Smooth muscle cell (in vitro differentiated cells): ENCODE measurements around the gene GRIK5. TPM values are rescaled to one million over a fixed set of nuclear protein-coding genes. Genes with fewer than 3 reads are reported as not detected.

Experiments used
- DNase-seq: peaks from one replicate; lab custom pipeline; 2025; ENCODE audit not compliant: unreplicated experiment; lab: John Stamatoyannopoulos, UW
- H2AFZ ChIP-seq: fragments of 200-600 bp; sonication (generic); 2 replicates; pipeline ENCODE4 v1.6.0; 2016; ENCODE audit warnings: antibody characterized with exemption, low read depth, mild to moderate bottlenecking
- H3F3A ChIP-seq: fragments of 200-600 bp; sonication (generic); 2 replicates; pipeline ENCODE4 v1.6.0; 2017; ENCODE audit warnings: antibody characterized with exemption, low read depth
- H3K27ac ChIP-seq: fragments of 200-600 bp; sonication (generic); 2 replicates; pipeline ENCODE4 v1.5.1; 2016; ENCODE audit warnings: low read depth, mild to moderate bottlenecking
- H3K27me3 ChIP-seq: fragments of 200-600 bp; sonication (generic); 2 replicates; pipeline ENCODE4 v1.6.1; 2016; ENCODE audit warnings: low read depth, mild to moderate bottlenecking
- H3K36me3 ChIP-seq: fragments of 200-600 bp; sonication (generic); 2 replicates; pipeline ENCODE4 v1.5.1; 2016; ENCODE audit warnings: low read depth
- H3K4me1 ChIP-seq: fragments of 200-600 bp; sonication (generic); 2 replicates; pipeline ENCODE4 v1.5.1; 2016; ENCODE audit warnings: low read depth
- H3K4me2 ChIP-seq: fragments of 200-600 bp; sonication (generic); 2 replicates; pipeline ENCODE4 v1.6.0; 2016; ENCODE audit warnings: mild to moderate bottlenecking
- H3K4me3 ChIP-seq: fragments of 200-600 bp; sonication (generic); 2 replicates; pipeline ENCODE4 v1.5.1; 2016; ENCODE audit warnings: mild to moderate bottlenecking
- H3K79me2 ChIP-seq: fragments of 200-600 bp; sonication (generic); 2 replicates; pipeline ENCODE4 v1.6.0; 2016; ENCODE audit warnings: low read depth, mild to moderate bottlenecking
- H3K9ac ChIP-seq: fragments of 200-600 bp; sonication (generic); 2 replicates; pipeline ENCODE4 v1.6.0; 2016; ENCODE audit warnings: low read depth
- H3K9me3 ChIP-seq: fragments of 200-600 bp; sonication (generic); replicated peaks from 2 replicates; pipeline ENCODE4 v1.5.1; 2016; ENCODE audit warnings: low read depth
- H4K20me1 ChIP-seq: fragments of 200-600 bp; sonication (generic); 2 replicates; pipeline ENCODE4 v1.6.0; 2016; ENCODE audit warnings: low read depth
- CTCF ChIP-seq: fragments of 200-600 bp; sonication (generic); IDR thresholded peaks from 2 replicates; pipeline ENCODE4 v1.5.1; 2017; ENCODE audit warnings: borderline replicate concordance, mild to moderate bottlenecking, antibody characterized with exemption; ENCODE audit not compliant: insufficient read depth, poor library complexity, severe bottlenecking
- WGBS: methylation state at CpG from one replicate; pipeline ENCODE4 v1.1.7; 2016; ENCODE audit warnings: low lambda C conversion rate; 5-methylcytosine and 5-hydroxymethylcytosine counted together
- polyA plus RNA-seq: library from polyadenylated mRNA; unstranded; fragments of >200 nt; fragmentation: Nextera tagmentation; extraction: Ambion mirVana; gene quantifications from 2 replicates; pipeline ENCODE4 v1.2.1, GENCODE V29; 2016
- total RNA-seq: library from RNA; depleted of rRNA; stranded (reverse); fragments of >200 nt; gene quantifications from 2 replicates; pipeline ENCODE4 v1.2.3, GENCODE V29; 2014

The GRIK5 gene
- total and polyA plus RNA-seq, 2 experiments from 2014 or later: 0.67 to 2.0 TPM

GRCh38 chr19:42074513-42075363 is 4.7 kb upstream of the GRIK5 start:
- Histone ChIP-seq H3F3A (no peaks in the 10 kb centered on the region), H3K4me2 (peak overlapping the region; percentile 85), H4K20me1 (peaks cover 35% of the 10 kb centered on the region), H3K4me3 (peak overlapping the region; percentile 55), H3K9ac (peak overlapping the region; percentile 96), H3K27me3 (peaks cover 7% of the 10 kb centered on the region), H3K4me1 (peaks cover 16% of the 10 kb centered on the region), H2AFZ (peak overlapping the region; percentile 96), H3K27ac (peak overlapping the region; percentile 95), H3K36me3 (no peaks in the 10 kb centered on the region), H3K79me2 (peaks cover 20% of the 10 kb centered on the region), H3K9me3 (no peaks in the 10 kb centered on the region)
- DNase-seq: no peak
- no peak for TF ChIP-seq CTCF
- 86% methylated on average over 27 of the region's 27 CpGs for WGBS

- Histone ChIP-seq H2AFZ (no peak overlapping the region), H3K27me3 (peaks cover 31% of the 10 kb centered on the region), H3K4me1 (peaks cover 10% of the 10 kb centered on the region), H3K9me3 (no peaks in the 10 kb centered on the region), H3K9ac (no peak overlapping the region), H3K4me3 (no peak overlapping the region), H3K79me2 (peaks cover 2% of the 10 kb centered on the region), H3K36me3 (no peaks in the 10 kb centered on the region), H4K20me1 (peaks cover under 1% of the 10 kb centered on the region), H3F3A (no peaks in the 10 kb centered on the region), H3K4me2 (no peak overlapping the region), H3K27ac (no peak overlapping the region)
- WGBS: 95% methylated on average over 9 of the region's 12 CpGs
- no peak for DNase-seq
- no peak for TF ChIP-seq CTCF
These were observed 1.2 kb upstream of the GRIK5 start for GRCh38 chr19:42071247-42071646.

- H3K27ac ChIP-seq: no peak overlapping the region
- no peaks in the 10 kb centered on the region for H3K9me3 ChIP-seq
- no peaks in the 10 kb centered on the region for H4K20me1 ChIP-seq
- H3K4me1 ChIP-seq: peaks cover 4% of the 10 kb centered on the region
- no peaks in the 10 kb centered on the region for H3K79me2 ChIP-seq
- no peak overlapping the region for H2AFZ ChIP-seq
- 35% methylated on average over 14 of the region's 29 CpGs for WGBS
- no peak overlapping the region for H3K4me3 ChIP-seq
- peak overlapping the region; percentile 9 for H3K4me2 ChIP-seq
- H3K9ac ChIP-seq: no peak overlapping the region
- TF ChIP-seq CTCF: no peak
- H3K36me3 ChIP-seq: no peaks in the 10 kb centered on the region
- peaks cover 31% of the 10 kb centered on the region for H3K27me3 ChIP-seq
- no peaks in the 10 kb centered on the region for H3F3A ChIP-seq
- DNase-seq: no peak
These were observed 1.0 kb downstream of the GRIK5 start for GRCh38 chr19:42068756-42069571.
